Dermis blood vessel endothelial cell (primary cell): Measurements from ENCODE around the gene TET3. TPM values are rescaled to one million over a fixed set of nuclear protein-coding genes. Genes with fewer than 3 reads are reported as not detected.
A peak's percentile ranks its signal among the peaks of the same experiment; 100 is the strongest.

Experiments used
- DNase-seq: peaks from one replicate; pipeline ENCODE4 v3.0.0; 2010
- total RNA-seq: library from RNA; depleted of rRNA; stranded (reverse); fragments of >200 nt; gene quantifications from 2 replicates; pipeline ENCODE4 v1.2.3, GENCODE V29; 2014

TET3 gene
- total RNA-seq, 1 donor from 2014 or later = 7.0 TPM

DNA sequence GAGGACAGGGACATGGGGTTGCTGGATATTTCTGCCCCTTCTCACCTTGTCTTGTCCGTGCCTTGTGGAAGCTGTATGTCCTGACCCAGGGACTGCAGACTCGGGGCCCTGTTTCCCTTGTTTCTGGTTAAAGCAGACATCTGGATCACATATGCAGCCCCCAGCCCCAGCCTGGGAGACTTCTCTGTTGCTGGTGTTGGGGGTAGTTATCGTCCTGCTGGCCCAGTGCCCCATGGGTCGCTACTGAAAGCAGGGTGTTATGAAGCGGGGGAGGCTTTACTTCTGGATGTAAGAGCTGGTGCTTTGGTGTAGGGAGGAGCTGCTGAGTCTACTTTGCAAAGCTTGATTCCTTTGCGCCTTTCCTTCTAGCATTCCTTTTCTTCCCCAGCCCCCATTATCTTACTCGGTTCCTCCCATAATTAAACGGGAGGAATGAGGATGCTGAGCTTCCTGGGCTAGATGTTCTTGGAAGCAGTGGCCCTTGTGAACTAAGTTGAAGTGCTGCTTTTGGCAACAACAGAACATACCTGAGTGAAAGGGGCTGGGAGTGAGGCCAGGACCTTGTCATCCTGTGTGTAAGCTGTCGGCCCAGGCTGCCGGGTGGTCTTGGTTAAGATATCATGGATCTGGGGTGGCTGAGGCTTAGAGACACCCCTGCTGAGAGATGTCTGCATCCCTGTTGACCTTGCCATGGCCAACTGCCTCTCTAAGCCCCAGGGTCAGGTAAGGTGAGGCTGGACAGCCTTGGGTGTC is 3.4 kb downstream of the TET3 start:
- DNase-seq = no peak

DNA sequence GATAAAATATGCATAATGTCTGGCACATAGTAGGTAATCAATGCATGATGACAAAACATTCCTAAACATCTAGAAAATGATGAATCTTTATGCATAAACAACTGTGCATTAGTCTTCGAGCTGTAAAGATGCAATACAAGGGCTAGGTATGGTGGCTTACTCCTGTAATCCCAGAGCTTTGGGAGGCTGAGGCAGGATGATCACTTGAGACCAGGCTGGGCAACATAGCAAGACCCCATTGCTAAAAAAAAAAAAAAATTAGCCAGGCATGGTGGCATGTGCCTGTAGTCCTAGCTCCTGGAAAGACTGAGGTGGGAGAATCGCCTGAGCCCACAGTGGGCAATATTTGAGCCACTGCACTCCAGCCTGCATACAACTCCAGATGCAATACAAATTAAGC is 5.3 kb downstream of the TET3 start:
- DNase-seq = no peak

DNA sequence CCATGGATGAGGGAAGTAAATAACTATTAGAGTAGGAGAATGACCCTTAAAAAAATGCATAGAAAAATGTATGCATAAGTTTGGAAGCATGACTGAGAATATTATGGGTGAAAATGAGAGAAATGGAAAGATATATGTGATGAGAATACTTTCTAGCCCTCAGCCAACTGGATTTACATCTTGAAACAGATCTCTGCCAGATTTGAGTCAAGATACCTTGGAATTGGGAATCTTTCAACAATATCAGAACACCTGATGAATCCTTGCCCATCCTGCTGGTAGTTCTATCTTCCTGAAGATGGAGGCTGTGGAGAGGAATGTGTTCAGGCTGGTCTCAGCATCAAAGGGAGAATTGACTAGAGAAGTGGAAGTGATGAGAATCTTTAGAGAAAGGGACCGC is 5.8 kb downstream of the TET3 start:
- no peak for DNase-seq

DNA sequence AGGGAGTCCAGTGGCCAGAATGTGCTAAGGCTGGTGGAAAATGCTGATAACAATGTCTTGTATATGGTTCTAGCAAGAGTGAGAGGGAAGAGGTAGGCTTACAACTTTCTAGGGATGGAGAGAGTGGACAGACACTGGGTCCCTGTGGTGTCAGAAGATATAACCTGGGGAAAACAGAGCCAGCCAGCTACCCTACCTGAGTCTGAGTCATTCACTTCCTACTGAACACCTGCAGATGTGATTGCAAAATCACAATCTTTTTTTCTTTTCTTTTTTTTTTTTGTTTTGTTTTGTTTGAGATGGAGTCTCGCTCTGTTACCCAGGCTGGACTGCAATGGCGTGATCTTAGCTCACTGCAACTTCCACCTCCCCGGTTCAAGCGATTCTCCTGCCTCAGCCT is 7.3 kb downstream of the TET3 start:
- DNase-seq = no peak

GRCh38 chr2:73993376-73993775 is 8.7 kb downstream of the TET3 start:
- DNase-seq = no peak

DNA sequence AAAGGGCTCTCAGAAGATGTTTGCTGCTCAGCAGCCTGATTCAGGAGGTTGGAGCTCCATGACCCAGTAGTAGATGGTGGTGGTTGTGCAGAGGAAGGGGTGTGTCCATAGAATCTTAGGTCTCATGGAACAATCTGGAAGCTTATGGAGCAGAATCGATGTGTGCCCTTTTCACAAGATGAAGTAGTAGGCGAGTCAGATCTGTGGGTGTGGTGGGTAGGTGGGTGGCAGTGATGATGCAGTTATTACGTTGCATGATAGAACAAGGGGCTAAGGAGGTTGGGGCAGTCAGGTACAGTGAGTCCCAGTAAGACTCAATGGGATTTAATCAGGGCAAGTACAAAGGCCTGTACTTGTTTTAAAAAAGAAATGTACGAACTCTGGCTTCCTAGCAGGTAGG is 9.1 kb downstream of the TET3 start:
- DNase-seq = no peak

DNA sequence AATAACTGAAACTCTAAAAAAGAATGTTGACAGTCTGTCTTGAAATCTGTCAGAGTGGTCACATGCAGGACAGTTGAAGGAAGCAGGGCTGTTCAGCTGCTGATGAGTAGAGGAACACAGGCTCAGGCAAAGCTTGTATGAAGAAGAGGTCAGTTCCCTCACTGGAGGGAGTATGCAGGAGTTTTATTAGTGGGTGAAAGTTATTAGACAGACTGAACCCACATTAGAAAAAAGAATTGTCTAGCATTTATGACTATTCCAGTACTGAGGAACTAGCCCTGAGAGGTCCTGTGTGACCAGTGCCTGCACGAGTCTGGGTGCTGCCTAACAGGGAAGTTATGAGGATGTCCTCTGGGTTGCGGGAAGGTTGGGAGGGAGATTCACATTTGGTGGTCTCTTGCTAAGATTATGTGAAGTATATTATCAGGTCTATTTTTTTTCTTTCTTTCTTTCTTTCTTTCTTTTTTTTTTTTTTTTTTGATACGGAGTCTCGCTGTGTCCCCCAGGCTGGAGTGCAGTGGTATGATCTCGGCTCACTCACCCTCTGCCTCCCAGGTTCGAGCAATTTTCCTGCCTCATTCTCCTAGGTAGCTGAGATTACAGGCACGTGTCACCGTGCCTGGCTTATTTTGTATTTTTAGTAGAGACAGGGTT is 9.6 kb downstream of the TET3 start:
- no peak for DNase-seq

- no peak for DNase-seq
These were observed 11.1 kb downstream of the TET3 start for GRCh38 chr2:73995810-73996209.

DNA sequence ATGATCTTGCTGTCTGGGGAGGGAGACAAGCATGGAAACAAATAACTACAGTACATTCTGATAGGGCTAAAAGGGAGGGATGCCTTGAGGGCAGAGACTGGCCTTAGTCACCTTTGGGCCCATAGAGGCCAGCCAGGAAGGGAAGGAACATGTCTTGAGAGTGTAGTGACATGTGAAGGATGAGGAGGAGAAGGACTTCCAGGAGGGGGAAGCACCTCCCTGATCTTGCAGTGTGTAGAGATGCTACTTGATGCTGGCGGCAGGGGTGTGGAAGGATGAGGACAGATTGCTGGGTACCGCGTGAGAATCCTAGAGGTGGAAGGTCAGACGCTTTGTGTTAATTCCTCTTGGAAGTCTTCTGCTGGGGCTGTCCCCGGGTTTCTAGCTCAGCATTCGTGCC is 13.1 kb downstream of the TET3 start:
- no peak for DNase-seq

DNA sequence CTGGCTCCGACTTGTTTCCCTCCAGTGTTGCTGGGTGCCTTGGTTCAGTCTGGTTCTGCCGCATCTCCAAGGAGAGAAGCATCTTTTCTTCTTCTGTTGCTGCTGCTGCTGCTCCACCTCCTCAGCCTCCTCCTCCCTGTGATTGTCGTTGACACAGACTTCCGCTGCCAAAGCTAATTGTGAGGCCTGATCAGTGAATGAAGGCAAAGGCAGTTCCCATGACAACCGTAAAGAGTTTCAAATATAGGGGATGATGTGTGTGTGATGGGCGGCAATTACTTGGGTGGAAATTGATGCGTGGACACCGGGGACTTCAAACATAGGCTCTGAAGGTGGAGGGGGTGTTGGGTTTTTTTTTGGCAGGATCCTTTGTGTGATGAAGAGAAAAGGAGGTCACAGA is 13.7 kb downstream of the TET3 start:
- DNase-seq = no peak

DNA sequence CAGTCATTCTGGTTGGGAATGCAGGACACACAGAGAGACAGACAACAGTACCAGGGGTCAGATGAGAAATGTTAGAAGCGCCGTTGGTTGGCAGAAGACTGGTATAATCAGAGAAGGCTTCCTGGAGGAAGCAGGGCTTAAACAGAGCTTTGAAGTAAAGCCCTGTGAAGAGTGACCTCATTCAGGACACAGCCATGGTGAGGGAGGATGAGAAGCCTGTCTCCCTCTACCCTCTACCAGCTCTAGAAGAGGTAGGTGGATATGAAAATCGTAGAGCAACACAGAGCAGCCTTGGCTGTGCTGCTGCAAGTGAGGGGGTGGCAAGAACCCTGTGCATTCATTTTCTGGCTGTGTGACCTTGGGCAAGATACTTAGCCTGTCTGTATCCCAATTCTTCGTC is 14.2 kb downstream of the TET3 start:
- no peak for DNase-seq

- DNase-seq = no peak
These were observed 15.3 kb downstream of the TET3 start for GRCh38 chr2:73999881-74000597.

- DNase-seq = no peak
These were observed 16.0 kb downstream of the TET3 start for GRCh38 chr2:74000666-74001065.

DNA sequence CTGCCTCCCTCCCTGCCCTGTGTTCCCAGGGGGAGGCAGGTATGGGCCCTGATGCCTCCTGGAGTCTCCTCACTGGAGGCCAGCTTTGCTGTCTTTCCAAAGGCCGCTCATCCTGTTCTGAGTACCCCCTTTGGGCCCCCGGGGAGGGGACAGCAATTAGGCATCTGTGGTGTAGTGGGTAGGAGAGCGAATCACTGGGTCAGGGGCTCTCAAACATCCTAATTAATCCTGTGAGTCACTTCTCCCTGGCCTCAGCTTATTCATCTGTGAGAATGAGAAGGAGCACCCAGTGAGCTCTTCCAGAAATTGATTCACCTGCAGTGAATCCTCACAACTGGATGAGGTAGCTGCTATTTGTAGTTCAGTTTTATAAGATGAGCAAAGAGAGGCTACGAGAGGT is 16.4 kb downstream of the TET3 start:
- DNase-seq = no peak

DNA sequence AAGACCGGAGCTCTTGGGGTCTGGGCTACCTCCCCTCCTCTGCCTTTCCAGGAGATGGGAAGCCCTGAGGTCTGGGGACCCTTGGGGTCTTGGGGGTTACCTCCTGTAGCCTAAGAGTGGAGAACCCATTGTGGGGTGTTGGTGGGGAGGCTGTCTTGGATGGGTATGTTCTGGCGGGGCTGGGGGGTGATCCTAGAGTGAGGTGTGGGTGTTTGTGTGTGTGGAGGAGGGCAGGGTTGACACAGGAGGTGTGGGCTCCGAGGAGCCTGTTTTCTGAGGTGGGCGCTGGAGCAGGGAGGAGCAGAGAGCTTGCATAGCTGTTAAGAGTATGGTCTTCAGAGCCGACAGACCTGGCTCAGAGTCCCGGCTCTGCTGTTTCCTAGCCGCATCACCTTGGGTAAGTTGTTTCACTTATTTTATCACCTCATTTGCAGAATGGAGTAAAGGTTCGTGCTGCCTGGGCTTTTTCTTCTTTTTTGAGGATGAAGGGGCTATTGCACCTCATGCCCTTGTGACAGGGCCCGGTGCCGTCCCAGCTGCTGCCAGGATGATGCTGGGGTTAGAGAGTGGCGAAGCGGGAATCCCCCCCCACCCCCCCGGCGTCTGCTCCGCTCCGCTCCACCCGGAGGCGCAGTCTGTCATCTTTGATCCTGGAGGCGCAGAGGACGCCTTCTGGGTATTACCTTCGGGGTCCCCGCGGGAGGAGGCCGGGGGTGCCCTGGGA is 17.2 kb downstream of the TET3 start:
- DNase-seq = no peak

- DNase-seq = peak; percentile 88
These were observed 18.1 kb downstream of the TET3 start for GRCh38 chr2:74002505-74003421.

DNA sequence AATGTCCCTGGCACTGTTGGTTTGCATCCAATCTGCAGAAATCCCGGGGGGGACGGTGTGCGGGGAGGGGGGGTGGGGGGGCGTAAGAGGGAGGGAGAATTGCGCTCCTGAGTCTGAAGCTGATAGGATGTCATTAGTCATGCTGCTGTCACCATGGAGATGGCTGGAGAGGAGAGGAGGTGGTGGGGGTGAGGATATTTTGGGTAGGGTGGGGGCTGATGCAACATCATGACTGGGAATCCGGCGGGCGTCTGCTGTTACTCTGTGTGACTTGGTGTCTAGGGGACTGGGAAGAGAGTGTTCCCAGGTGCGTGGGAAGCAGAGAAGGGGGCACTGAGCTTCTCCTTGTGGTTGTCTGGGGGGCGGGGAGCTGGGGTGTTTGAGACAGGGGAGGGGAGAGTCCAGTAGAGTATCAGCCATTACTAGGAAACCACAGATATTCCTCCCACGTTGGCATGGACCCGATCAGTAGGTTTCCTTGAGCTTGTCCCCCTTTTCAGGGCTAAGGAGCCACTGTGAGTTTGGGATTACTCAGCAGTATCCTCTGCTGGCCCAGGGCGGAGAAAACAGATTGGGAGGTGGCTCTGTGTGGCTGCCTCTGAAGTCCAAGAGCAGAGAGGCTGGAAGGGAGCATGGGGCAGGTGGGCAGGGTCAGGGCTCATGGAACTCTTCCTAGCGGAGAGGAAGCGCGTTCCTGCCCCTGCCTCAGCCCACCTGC is 18.9 kb downstream of the TET3 start:
- no peak for DNase-seq

GRCh38 chr2:74004212-74005182 is 19.8 kb downstream of the TET3 start:
- DNase-seq = no peak

GRCh38 chr2:74005786-74006185 is 21.1 kb downstream of the TET3 start:
- DNase-seq = no peak

GRCh38 chr2:74006459-74006858 is 21.7 kb downstream of the TET3 start:
- DNase-seq = no peak
